ENCODE results near the gene ADAT2.

ADAT2 gene

DNA sequence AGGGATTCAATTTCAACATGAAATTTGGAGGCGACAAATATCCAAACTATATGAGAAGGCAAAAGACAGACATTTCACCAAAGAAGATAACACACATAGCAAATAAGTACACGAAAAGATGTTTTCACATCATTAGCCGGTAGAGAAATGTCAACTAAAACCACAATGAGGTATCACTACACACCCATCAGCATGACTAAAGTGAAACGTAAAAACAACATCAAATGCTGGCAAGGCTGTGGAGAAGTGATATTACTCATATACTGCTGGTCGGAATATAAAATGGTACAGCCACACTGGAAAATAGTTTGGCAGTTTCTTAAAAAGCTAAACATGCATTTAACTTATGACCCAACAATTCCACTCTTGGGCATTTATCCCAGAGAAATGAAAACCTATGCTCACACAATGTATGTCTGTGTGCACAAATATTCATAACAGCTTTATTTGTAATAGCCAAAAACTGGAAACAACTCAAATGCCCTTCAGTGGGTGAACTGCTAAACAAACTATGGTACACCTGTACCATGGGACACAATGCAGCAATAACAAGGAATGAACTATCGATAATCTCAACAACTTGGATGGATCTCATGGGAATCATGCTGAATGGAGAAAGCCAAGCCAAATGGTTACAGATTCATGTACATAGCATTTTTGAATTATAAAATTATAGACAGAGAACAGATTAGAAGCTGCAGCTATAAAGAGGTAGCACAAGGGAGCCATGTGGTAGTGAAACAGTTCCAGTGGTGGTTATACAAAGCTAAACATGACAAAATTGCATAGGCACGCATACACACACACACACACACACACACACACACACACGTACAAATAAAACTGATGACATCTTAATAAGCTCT lies 8.6 kb downstream of the ADAT2 start:
- Histone ChIP-seq H3K9me3 (ENCODE audit: control insufficient read depth in 2 of 2, low read length in 2 of 2) (no peaks in the 10 kb centered on the region), H3K4me1 (ENCODE audit: control insufficient read depth in 2 of 2, insufficient read depth in 2 of 2, low read length in 2 of 2) (no peaks in the 10 kb centered on the region), H3K36me3 (ENCODE audit: control insufficient read depth in 2 of 2, insufficient read depth in 2 of 2, low read length in 2 of 2) (peaks cover 5% of the 10 kb centered on the region in 2 donors), H3K4me3 (ENCODE audit: low read length in 2 of 2) (no peak overlapping the region), H3K27me3 (ENCODE audit: control insufficient read depth in 2 of 2, insufficient read depth in 2 of 2, low read length in 2 of 2) (no peaks in the 10 kb centered on the region), H3K27ac (ENCODE audit: low read depth in 2 of 2, low read length in 2 of 2) (no peak overlapping the region), H3K9ac (ENCODE audit: low read depth in 1 of 2, low read length in 2 of 2) (no peak overlapping the region)

DNA sequence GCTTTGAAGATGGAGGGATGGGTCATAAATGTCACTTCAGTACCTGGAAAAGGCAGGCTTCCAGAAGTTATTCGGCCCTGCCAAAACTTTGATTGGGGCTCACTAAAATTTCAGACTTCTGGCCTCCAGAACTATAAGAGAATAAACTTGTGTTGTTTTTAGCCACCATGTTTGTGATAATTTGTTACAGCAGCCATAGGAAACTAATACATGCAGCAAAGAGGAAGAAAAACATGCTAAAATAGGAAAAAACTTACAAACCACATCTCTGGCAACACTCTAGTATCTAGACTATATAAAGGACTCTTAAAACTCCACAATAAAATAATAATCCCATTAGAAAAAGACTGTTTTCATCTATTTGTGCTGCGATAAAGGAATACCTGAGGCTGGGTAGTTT lies 9.5 kb downstream of the ADAT2 start:
- H3K9ac ChIP-seq (ENCODE audit: low read depth in 1 of 2, low read length in 2 of 2): no peak overlapping the region
- no peak overlapping the region for H3K27ac ChIP-seq (ENCODE audit: low read depth in 2 of 2, low read length in 2 of 2)
- H3K27me3 ChIP-seq (ENCODE audit: control insufficient read depth in 2 of 2, insufficient read depth in 2 of 2, low read length in 2 of 2): no peaks in the 10 kb centered on the region
- H3K36me3 ChIP-seq (ENCODE audit: control insufficient read depth in 2 of 2, insufficient read depth in 2 of 2, low read length in 2 of 2): peaks cover 8 to 9% of the 10 kb centered on the region in 2 donors
- H3K4me3 ChIP-seq (ENCODE audit: low read length in 2 of 2): no peak overlapping the region
- H3K4me1 ChIP-seq (ENCODE audit: control insufficient read depth in 2 of 2, insufficient read depth in 2 of 2, low read length in 2 of 2): no peaks in the 10 kb centered on the region
- no peaks in the 10 kb centered on the region for H3K9me3 ChIP-seq (ENCODE audit: control insufficient read depth in 2 of 2, low read length in 2 of 2)

DNA sequence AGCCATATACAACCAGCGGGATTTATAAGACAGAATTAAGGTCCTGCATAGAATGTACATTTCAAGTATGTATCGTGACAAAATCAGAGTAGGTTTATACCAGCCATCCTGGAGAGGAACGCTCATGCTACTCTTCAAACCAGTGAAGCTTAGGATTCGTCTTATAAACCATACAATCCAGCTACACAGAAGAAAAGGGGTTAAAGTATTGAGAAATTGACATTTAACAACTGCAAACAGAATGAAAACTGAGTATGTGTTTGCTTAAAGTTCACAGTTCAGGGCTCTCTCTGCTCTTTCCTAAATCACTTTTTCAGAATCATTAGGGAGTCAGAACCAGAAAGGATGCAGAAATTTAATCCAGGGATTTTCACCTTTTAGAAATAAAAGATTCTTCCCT lies 17.9 kb downstream of the ADAT2 start:
- H3K4me1 ChIP-seq (ENCODE audit: control insufficient read depth in 2 of 2, insufficient read depth in 2 of 2, low read length in 2 of 2): no peaks in the 10 kb centered on the region
- no peak overlapping the region for H3K27ac ChIP-seq (ENCODE audit: low read depth in 2 of 2, low read length in 2 of 2)

DNA sequence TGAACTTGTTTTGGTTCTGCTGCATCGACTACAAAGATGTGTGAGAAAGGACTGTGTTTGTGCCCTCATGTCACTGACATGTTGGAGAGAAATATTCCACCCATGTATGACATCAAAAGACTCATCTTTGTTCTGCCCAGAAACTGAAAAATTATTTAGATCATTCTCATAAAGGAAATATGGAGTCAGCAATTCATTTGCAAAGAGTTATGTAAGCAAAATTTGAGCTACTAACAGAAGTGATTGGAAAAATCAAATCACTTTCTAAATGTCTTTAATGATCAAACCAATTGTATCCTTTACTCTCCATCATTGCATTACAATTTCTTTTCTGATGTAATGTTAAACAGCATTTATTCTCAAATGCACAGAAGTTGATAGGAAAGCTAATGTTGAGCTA lies 19.3 kb downstream of the ADAT2 start:
- Histone ChIP-seq H3K9ac (ENCODE audit: low read depth in 1 of 2, low read length in 2 of 2) (no peak overlapping the region), H3K36me3 (ENCODE audit: control insufficient read depth in 2 of 2, insufficient read depth in 2 of 2, low read length in 2 of 2) (peaks cover 6% of the 10 kb centered on the region in 2 donors), H3K4me1 (ENCODE audit: control insufficient read depth in 2 of 2, insufficient read depth in 2 of 2, low read length in 2 of 2) (no peaks in the 10 kb centered on the region), H3K27me3 (ENCODE audit: control insufficient read depth in 2 of 2, insufficient read depth in 2 of 2, low read length in 2 of 2) (no peaks in the 10 kb centered on the region), H3K9me3 (ENCODE audit: control insufficient read depth in 2 of 2, low read length in 2 of 2) (no peaks in the 10 kb centered on the region), H3K27ac (ENCODE audit: low read depth in 2 of 2, low read length in 2 of 2) (no peak overlapping the region), H3K4me3 (ENCODE audit: low read length in 2 of 2) (no peak overlapping the region)

More for the DNA sequence above, 17.9 kb downstream of the ADAT2 start:
- Histone ChIP-seq H3K36me3 (ENCODE audit: control insufficient read depth in 2 of 2, insufficient read depth in 2 of 2, low read length in 2 of 2) (peaks cover 9 to 12% of the 10 kb centered on the region in 2 donors), H3K9ac (ENCODE audit: low read depth in 1 of 2, low read length in 2 of 2) (no peak overlapping the region), H3K9me3 (ENCODE audit: control insufficient read depth in 2 of 2, low read length in 2 of 2) (no peaks in the 10 kb centered on the region), H3K4me3 (ENCODE audit: low read length in 2 of 2) (no peak overlapping the region), H3K27me3 (ENCODE audit: control insufficient read depth in 2 of 2, insufficient read depth in 2 of 2, low read length in 2 of 2) (no peaks in the 10 kb centered on the region)

DNA sequence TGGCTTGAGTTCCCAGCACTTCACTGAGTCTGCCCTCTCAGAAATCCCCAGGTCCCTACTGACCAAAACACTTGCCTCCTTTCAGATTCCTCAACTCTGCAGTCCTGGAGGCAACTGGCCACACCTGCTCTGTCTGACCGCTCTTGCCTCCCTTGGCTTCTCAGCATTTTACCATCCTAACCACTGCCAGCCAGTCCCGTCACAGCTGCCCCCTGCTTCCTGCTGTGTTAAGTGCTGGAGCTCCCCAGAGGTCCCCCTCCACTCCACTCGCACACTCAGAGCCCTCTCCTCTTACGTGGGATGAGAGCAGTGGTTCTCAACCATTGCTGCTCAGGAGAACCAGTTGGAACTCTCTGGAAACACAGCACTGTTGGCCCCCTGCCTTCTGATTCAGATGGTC lies 20.5 kb downstream of the ADAT2 start:
- H3K36me3 ChIP-seq (ENCODE audit: control insufficient read depth in 2 of 2, insufficient read depth in 2 of 2, low read length in 2 of 2): peaks cover 5 to 6% of the 10 kb centered on the region in 2 donors
- no peaks in the 10 kb centered on the region for H3K27me3 ChIP-seq (ENCODE audit: control insufficient read depth in 2 of 2, insufficient read depth in 2 of 2, low read length in 2 of 2)
- no peaks in the 10 kb centered on the region for H3K9me3 ChIP-seq (ENCODE audit: control insufficient read depth in 2 of 2, low read length in 2 of 2)
- no peaks in the 10 kb centered on the region for H3K4me1 ChIP-seq (ENCODE audit: control insufficient read depth in 2 of 2, insufficient read depth in 2 of 2, low read length in 2 of 2)
- no peak overlapping the region for H3K27ac ChIP-seq (ENCODE audit: low read depth in 2 of 2, low read length in 2 of 2)
- H3K9ac ChIP-seq (ENCODE audit: low read depth in 1 of 2, low read length in 2 of 2): no peak overlapping the region
- no peak overlapping the region for H3K4me3 ChIP-seq (ENCODE audit: low read length in 2 of 2)

DNA sequence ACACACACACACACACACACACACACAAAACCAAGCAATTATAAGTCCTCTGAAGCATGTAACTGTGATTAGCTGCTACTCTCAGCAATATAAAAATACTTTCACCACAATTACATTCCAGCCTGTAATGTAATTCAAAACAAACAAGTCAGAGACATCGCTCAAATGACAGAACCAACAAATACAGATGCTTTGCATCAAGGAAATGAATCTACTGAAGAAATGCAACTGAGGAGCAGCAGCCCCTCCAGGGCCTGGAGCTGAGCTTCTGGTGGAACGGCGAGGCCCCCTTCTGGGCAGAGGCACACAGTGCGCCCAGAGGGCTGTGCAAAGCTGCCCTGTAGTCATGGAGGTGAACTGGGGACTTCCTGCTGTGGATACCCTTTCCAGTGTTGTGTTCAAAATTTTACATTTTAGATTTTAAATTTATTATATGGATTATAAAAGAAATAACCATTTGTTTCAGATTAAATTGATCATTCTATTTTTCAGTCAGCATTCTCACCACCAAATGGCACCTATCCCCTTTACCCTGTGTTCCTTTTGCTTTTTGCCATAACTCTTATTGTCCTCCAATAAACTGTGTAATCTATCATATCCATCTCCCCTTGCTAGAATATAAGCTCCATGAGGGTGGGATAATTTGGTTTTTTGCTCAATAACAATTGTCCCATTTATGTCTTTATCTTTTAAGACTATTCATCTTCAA lies 23.2 kb downstream of the ADAT2 start:
- H3K27me3 ChIP-seq (ENCODE audit: control insufficient read depth in 2 of 2, insufficient read depth in 2 of 2, low read length in 2 of 2): no peaks in the 10 kb centered on the region
- H3K4me1 ChIP-seq (ENCODE audit: control insufficient read depth in 2 of 2, insufficient read depth in 2 of 2, low read length in 2 of 2): no peaks in the 10 kb centered on the region
- H3K9me3 ChIP-seq (ENCODE audit: control insufficient read depth in 2 of 2, low read length in 2 of 2): no peaks in the 10 kb centered on the region
- no peak overlapping the region for H3K9ac ChIP-seq (ENCODE audit: low read depth in 1 of 2, low read length in 2 of 2)
- peaks cover 0 to 4% of the 10 kb centered on the region in 2 donors for H3K36me3 ChIP-seq (ENCODE audit: control insufficient read depth in 2 of 2, insufficient read depth in 2 of 2, low read length in 2 of 2)
- no peak overlapping the region for H3K4me3 ChIP-seq (ENCODE audit: low read length in 2 of 2)
- H3K27ac ChIP-seq (ENCODE audit: low read depth in 2 of 2, low read length in 2 of 2): no peak overlapping the region

DNA sequence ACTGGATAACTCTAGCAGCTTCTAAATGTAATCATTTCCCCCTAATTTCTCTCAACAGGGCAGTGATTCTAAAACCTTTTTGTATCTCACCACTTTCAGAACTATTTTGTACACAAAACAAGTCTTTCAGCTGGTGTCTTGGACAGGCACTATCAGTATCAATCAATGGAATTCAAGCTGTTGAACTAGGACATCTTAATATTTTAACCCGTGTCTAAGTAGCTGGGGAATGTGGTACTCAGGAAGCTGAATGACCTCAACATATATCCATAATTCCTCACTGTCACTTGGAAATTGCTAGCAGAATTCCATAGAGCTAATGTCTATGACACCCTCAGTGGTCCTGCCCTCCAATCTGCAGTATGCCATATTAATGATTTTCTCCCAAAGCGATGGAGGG lies 24.5 kb downstream of the ADAT2 start:
- H3K9me3 ChIP-seq (ENCODE audit: control insufficient read depth in 2 of 2, low read length in 2 of 2): no peaks in the 10 kb centered on the region
- no peak overlapping the region for H3K4me3 ChIP-seq (ENCODE audit: low read length in 2 of 2)
- H3K27ac ChIP-seq (ENCODE audit: low read depth in 2 of 2, low read length in 2 of 2): no peak overlapping the region
- no peaks in the 10 kb centered on the region for H3K36me3 ChIP-seq (ENCODE audit: control insufficient read depth in 2 of 2, insufficient read depth in 2 of 2, low read length in 2 of 2)
- H3K27me3 ChIP-seq (ENCODE audit: control insufficient read depth in 2 of 2, insufficient read depth in 2 of 2, low read length in 2 of 2): no peaks in the 10 kb centered on the region
- no peak overlapping the region for H3K9ac ChIP-seq (ENCODE audit: low read depth in 1 of 2, low read length in 2 of 2)
- no peaks in the 10 kb centered on the region for H3K4me1 ChIP-seq (ENCODE audit: control insufficient read depth in 2 of 2, insufficient read depth in 2 of 2, low read length in 2 of 2)

DNA sequence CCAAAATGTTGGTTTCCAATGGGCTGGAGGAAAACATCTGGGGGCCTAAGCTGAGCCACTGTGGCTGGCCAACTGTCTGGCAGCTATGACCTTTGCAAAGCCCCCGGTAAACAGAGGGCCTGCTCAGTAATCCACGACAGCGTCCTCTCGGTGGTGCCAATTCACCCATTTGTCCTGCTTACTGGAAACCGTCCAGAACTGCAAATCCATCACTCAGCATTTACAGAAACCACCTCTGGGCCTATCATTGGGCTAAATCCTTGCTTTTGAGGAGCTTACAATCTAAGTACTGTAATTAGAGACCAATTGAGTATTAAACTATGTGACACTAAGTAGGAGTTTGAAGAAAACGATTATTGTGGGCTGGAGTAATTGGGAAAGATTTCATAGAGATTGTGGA lies 31.0 kb downstream of the ADAT2 start:
- Histone ChIP-seq H3K4me3 (ENCODE audit: low read length in 2 of 2) (no peak overlapping the region), H3K4me1 (ENCODE audit: control insufficient read depth in 2 of 2, insufficient read depth in 2 of 2, low read length in 2 of 2) (no peaks in the 10 kb centered on the region), H3K9ac (ENCODE audit: low read depth in 1 of 2, low read length in 2 of 2) (no peak overlapping the region), H3K27me3 (ENCODE audit: control insufficient read depth in 2 of 2, insufficient read depth in 2 of 2, low read length in 2 of 2) (no peaks in the 10 kb centered on the region), H3K36me3 (ENCODE audit: control insufficient read depth in 2 of 2, insufficient read depth in 2 of 2, low read length in 2 of 2) (no peaks in the 10 kb centered on the region), H3K27ac (ENCODE audit: low read depth in 2 of 2, low read length in 2 of 2) (no peak overlapping the region), H3K9me3 (ENCODE audit: control insufficient read depth in 2 of 2, low read length in 2 of 2) (no peaks in the 10 kb centered on the region)

DNA sequence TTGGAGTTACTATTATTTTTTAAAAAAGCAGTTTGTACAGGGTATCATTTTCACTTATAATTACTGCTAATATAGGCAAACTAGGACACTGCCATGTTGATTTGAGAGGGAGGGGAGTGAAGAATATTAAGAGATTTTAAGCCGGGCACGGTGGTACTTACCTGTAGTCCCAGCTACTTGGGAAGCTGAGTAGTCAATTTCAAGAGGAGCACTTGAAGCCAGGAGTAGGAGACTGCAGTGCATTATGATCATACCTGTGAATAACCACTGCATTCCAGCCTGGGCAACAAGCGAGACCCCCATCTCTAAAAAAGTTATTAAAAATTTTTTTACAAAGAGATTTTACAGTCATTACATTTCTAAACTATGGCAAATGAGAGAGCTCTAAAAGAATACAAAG lies 35.7 kb downstream of the ADAT2 start:
- no peaks in the 10 kb centered on the region for H3K27me3 ChIP-seq (ENCODE audit: control insufficient read depth in 2 of 2, insufficient read depth in 2 of 2, low read length in 2 of 2)
- H3K36me3 ChIP-seq (ENCODE audit: control insufficient read depth in 2 of 2, insufficient read depth in 2 of 2, low read length in 2 of 2): no peaks in the 10 kb centered on the region
- H3K4me3 ChIP-seq (ENCODE audit: low read length in 2 of 2): no peak overlapping the region
- H3K27ac ChIP-seq (ENCODE audit: low read depth in 2 of 2, low read length in 2 of 2): no peak overlapping the region
- H3K9me3 ChIP-seq (ENCODE audit: control insufficient read depth in 2 of 2, low read length in 2 of 2): no peaks in the 10 kb centered on the region
- H3K9ac ChIP-seq (ENCODE audit: low read depth in 1 of 2, low read length in 2 of 2): no peak overlapping the region
- no peaks in the 10 kb centered on the region for H3K4me1 ChIP-seq (ENCODE audit: control insufficient read depth in 2 of 2, insufficient read depth in 2 of 2, low read length in 2 of 2)

DNA sequence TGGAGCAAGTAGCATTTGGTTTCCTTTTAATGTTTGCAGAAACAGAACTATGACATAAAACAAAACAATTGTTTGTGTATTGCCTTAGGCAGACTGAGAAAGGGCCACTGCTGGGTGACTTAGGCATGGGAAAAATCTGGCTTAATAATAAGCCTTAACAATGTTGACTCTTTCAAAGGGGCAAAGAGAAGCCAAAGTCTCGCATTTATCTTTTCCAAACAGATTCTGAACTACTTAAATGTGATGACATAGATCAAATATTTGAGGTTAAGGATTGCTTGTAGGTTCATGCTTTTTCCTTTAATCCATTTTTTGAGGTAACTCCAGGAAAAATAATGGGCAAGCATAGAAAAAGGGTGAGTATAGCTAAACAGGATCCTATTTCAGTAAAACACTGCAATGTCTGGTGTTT lies 39.6 kb downstream of the ADAT2 start:
- Histone ChIP-seq H3K36me3 (ENCODE audit: control insufficient read depth in 2 of 2, insufficient read depth in 2 of 2, low read length in 2 of 2) (no peaks in the 10 kb centered on the region), H3K4me3 (ENCODE audit: low read length in 2 of 2) (no peak overlapping the region), H3K9me3 (ENCODE audit: control insufficient read depth in 2 of 2, low read length in 2 of 2) (no peaks in the 10 kb centered on the region), H3K4me1 (ENCODE audit: control insufficient read depth in 2 of 2, insufficient read depth in 2 of 2, low read length in 2 of 2) (no peaks in the 10 kb centered on the region), H3K27me3 (ENCODE audit: control insufficient read depth in 2 of 2, insufficient read depth in 2 of 2, low read length in 2 of 2) (no peaks in the 10 kb centered on the region), H3K27ac (ENCODE audit: low read depth in 2 of 2, low read length in 2 of 2) (no peak overlapping the region), H3K9ac (ENCODE audit: low read depth in 1 of 2, low read length in 2 of 2) (no peak overlapping the region)
